SU-DHL-6 (cell line): ENCODE data around the gene GDI2.

Experiments used
- EZH2phosphoT487 ChIP-seq: fragments of 200-600 bp; sonication (generic), shearing (Covaris generic); conservative IDR thresholded peaks from 2 replicates; pipeline ENCODE4 v1.6.1; 2018; ENCODE audit warnings: mild to moderate bottlenecking, antibody characterized with exemption, low read length, moderate library complexity, mixed read lengths
- TF ChIP-seq, protein P1 (sequence below): fragments of 200-600 bp; sonication (generic); IDR thresholded peaks from one replicate; pipeline ENCODE4 v1.5.1; 2017; ENCODE audit warnings: antibody characterized with exemption, mild to moderate bottlenecking, low read length, moderate library complexity; ENCODE audit not compliant: insufficient read depth, poor library complexity, severe bottlenecking

DNA sequence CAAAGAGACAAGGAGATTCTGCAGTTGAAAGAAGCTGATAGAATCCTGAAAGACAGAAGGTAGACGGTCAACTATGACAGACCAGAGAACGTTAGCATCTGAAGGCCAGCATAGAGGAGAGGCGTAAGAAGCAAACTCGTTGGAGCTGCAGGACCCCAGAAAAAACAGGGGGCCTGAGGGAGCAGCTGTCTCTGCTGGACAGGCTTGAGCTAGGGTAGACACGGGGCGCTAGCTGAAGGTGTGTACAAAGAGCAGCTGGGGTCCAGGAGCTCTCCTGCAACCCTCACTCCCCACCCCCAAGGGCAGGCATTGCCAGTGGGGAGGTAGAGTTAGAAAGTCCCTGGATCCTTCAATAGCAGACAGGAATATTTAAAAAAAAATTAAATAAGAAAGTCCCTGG, 14.6 kb upstream of the GDI2 start:
- TF ChIP-seq, protein P1, sequence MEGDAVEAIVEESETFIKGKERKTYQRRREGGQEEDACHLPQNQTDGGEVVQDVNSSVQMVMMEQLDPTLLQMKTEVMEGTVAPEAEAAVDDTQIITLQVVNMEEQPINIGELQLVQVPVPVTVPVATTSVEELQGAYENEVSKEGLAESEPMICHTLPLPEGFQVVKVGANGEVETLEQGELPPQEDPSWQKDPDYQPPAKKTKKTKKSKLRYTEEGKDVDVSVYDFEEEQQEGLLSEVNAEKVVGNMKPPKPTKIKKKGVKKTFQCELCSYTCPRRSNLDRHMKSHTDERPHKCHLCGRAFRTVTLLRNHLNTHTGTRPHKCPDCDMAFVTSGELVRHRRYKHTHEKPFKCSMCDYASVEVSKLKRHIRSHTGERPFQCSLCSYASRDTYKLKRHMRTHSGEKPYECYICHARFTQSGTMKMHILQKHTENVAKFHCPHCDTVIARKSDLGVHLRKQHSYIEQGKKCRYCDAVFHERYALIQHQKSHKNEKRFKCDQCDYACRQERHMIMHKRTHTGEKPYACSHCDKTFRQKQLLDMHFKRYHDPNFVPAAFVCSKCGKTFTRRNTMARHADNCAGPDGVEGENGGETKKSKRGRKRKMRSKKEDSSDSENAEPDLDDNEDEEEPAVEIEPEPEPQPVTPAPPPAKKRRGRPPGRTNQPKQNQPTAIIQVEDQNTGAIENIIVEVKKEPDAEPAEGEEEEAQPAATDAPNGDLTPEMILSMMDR = no peak
- no peak for TF ChIP-seq EZH2phosphoT487
